ENCODE measurements around the gene TMED7. TPM values are rescaled to one million over a fixed set of nuclear protein-coding genes. Genes with fewer than 3 reads are reported as not detected.

TMED7 gene
- total RNA-seq, 1 experiment from 2014 or later: 86.5 TPM

DNA sequence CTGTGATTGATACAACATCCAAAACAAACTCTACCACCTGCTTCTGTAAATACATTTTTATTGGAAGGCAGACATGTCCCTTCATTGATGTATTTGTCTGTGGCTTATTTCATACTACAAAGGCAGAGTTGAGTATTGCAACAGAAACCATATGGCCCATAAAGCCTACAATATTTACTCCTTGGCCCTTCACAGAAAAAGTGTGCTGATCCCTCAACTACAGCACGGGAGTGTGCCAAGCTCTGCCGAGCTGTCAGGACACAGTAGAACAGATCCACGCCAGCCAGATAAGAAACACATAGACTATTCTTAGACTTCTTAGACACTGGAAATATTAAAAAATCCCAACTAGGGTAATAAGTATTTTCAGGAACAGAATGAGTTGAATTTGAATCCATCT, 36.8 kb downstream of the TMED7 start (continued):
- TF ChIP-seq FOXP4 (CRISPR knock-in tag; IDR thresholded peaks at IDR 0.05): no peak
- no peak for TF ChIP-seq USF2 (CRISPR knock-in tag; IDR thresholded peaks at IDR 0.05)

DNA sequence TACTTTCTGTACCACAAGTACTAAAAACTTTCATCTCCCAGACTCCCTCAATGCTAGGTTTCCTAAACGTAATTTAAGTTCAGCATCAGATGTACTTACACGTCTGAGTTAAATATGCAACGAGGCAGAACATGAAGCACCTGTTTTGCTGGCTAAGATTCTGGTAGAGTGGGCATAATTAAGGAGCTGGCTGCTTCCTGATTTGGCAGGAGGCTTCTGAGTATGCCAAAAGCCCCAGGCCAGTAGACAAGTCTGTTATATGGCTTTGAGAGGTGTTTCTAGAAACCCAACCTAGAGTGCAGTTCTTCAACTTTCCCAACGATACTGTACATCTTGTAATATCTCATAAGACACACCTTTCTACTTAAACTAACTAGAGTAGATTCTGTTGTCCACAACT, 37.2 kb downstream of the TMED7 start:
- H3K4me3 Mint-ChIP-seq: no peak overlapping the region
- no peak for DNase-seq (ENCODE audit: low spot score)
- ChIA-PET CTCF (interaction anchor here (1.0 kb wide), 1 partner anchor 277 kb away, joined by 3 read pairs; no protein-coding TSS in a partner anchor), POLR2A (no interaction called here)
- H3K4me1 Mint-ChIP-seq: no peaks in the 10 kb centered on the region
- no peak for TF ChIP-seq ZNF416 (CRISPR knock-in tag; IDR thresholded peaks at IDR 0.05)
- TF ChIP-seq MLX (CRISPR knock-in tag; IDR thresholded peaks at IDR 0.05): no peak
- TF ChIP-seq, protein P1, sequence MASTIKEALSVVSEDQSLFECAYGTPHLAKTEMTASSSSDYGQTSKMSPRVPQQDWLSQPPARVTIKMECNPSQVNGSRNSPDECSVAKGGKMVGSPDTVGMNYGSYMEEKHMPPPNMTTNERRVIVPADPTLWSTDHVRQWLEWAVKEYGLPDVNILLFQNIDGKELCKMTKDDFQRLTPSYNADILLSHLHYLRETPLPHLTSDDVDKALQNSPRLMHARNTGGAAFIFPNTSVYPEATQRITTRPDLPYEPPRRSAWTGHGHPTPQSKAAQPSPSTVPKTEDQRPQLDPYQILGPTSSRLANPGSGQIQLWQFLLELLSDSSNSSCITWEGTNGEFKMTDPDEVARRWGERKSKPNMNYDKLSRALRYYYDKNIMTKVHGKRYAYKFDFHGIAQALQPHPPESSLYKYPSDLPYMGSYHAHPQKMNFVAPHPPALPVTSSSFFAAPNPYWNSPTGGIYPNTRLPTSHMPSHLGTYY (CRISPR knock-in tag; IDR thresholded peaks at IDR 0.05): no peak
- no peak for TF ChIP-seq ETV6 (CRISPR knock-in tag; IDR thresholded peaks at IDR 0.05)
- TF ChIP-seq FOXJ3 (CRISPR knock-in tag; IDR thresholded peaks at IDR 0.05; ENCODE audit: borderline replicate concordance): no peak
- no peak for TF ChIP-seq PREB (CRISPR knock-in tag; IDR thresholded peaks at IDR 0.05; ENCODE audit: borderline replicate concordance)
- TF ChIP-seq MYBL2 (CRISPR knock-in tag; IDR thresholded peaks at IDR 0.05): no peak
- TF ChIP-seq ZNF317 (CRISPR knock-in tag; IDR thresholded peaks at IDR 0.05; ENCODE audit: borderline replicate concordance, low read depth): no peak
- TF ChIP-seq SP1 (CRISPR knock-in tag; conservative IDR thresholded peaks at IDR 0.05): no peak
- TF ChIP-seq STAT6 (CRISPR knock-in tag; conservative IDR thresholded peaks at IDR 0.05; ENCODE audit: low read depth): no peak
- no peak for TF ChIP-seq ATF3 (CRISPR knock-in tag; conservative IDR thresholded peaks at IDR 0.05)
- TF ChIP-seq ZNF425 (CRISPR knock-in tag; conservative IDR thresholded peaks at IDR 0.05): no peak
- H3K9me3 Mint-ChIP-seq: no peaks in the 10 kb centered on the region
- H3K27ac Mint-ChIP-seq: no peak overlapping the region
- no peaks in the 10 kb centered on the region for H3K36me3 Mint-ChIP-seq
- no peak for ATAC-seq
- H3K27me3 Mint-ChIP-seq (ENCODE audit: low read depth): no peaks in the 10 kb centered on the region
